Erythroblast (primary cell): ENCODE data around the gene NOS1AP.

Source experiments
- GATA1 ChIP-seq: IDR thresholded peaks from 2 replicates; pipeline ENCODE4 v1.6.1; 2011; ENCODE audit warnings: low read depth, mild to moderate bottlenecking, control low read depth, low read length, moderate library complexity
- POLR2A ChIP-seq: IDR thresholded peaks from 2 replicates; pipeline ENCODE4 v1.6.1; 2011; ENCODE audit warnings: mild to moderate bottlenecking, low read length

DNA sequence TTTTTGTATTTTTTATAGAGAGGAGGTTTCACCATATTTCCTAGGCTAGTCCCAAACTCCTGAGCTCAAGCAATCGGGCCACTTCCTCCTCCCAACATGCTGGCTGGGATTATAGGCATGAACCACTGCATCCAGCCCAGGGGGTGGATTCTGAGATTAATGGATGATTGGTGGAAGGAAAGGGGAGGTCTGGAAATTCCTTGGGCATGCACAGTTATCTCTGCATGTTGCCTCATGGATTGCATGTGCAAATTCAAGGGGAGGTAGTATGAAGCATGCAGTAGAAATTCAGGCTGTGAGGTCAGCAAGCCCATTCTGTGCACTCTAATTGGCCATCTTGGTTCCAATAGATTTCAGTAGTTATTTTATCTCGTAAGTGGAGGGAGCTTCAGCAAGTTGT, 182.7 kb downstream of the NOS1AP start:
- TF ChIP-seq POLR2A (no peak), GATA1 (no peak)
